ENCODE data around the gene PIGU. TPM values are rescaled to one million over a fixed set of nuclear protein-coding genes. Genes with fewer than 3 reads are reported as not detected.

The PIGU gene
- total RNA-seq, 1 experiment from 2014 or later, result 25.1 TPM

DNA sequence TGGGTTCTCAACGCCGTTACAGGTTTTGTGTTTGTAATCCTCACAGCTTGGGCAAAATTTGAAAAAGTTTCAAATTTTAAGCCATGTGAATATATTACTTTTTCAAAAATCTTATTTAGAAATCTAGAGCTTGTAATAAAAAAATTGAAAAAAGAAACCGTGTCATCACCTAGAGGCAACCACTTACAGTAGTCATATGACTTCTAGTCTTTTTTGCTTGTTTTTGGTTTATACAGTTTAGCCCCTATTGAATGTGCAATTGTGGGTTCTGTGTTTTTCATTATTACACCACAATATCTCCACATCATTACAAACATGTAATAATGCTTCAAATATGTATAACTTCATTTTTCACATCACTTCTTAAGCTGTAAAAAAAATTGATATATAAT lies 159.8 kb downstream of the PIGU start:
- Histone ChIP-seq H3K27me3 (ENCODE audit: insufficient read depth, low read length) (no peaks in the 10 kb centered on the region), H3K4me2 (ENCODE audit: low read length) (peak overlapping the region; percentile 76), H2AFZ (ENCODE audit: low read depth, low read length, poor library complexity, severe bottlenecking) (no peak overlapping the region), H3K4me3 (replicated peaks in 1 of 2; ENCODE audit: low read depth in 1 of 2, low read length in 2 of 2) (peak overlapping the region; percentile 72 to 87), H3K36me3 (ENCODE audit: control insufficient read depth in 1 of 2, insufficient read depth in 2 of 2, low read length in 2 of 2) (peaks cover 0 to 2% of the 10 kb centered on the region in 2 experiments; a peak in 1 of 4 replicates), H3K4me1 (ENCODE audit: control insufficient read depth in 1 of 2, insufficient read depth in 2 of 2, low read length in 2 of 2) (peaks cover 4 to 7% of the 10 kb centered on the region in 2 experiments; a peak in 3 of 4 replicates), H4K20me1 (ENCODE audit: insufficient read depth) (no peaks in the 10 kb centered on the region), H3K9me2 (ENCODE audit: insufficient read depth) (no peaks in the 10 kb centered on the region), H3K9me3 (ENCODE audit: control insufficient read depth in 1 of 2, insufficient read depth in 1 of 2, low read depth in 1 of 2, low read length in 2 of 2) (no peaks in the 10 kb centered on the region), H3K79me2 (ENCODE audit: insufficient read depth, low read length) (peaks cover 57% of the 10 kb centered on the region), H3K27ac (ENCODE audit: low read depth, low read length) (peak overlapping the region; percentile 79), H3K9ac (ENCODE audit: low read length) (peak overlapping the region; percentile 74)
- ChIA-PET CTCF (interaction anchor here (0.8 to 2.2 kb wide), 6 partner anchors 8 to 253 kb away, joined by 3 to 21 read pairs (median 4); no protein-coding TSS in a partner anchor), POLR2A (interaction anchor here (1.4 to 1.8 kb wide), 3 partner anchors 9 to 214 kb away, joined by 3 to 7 read pairs (median 4); partner anchors contain the start of gene AHCY), RAD21 (ENCODE audit: low non-redundant PET in 1 of 2, low total read pairs in 2 of 2, uncharacterized antibody in 2 of 2, unreplicated experiment in 2 of 2) (interaction anchor here in 1 of 2 experiments (3.2 kb wide), 1 partner anchor 205 kb away, joined by 20 read pairs; no protein-coding TSS in a partner anchor)
- no peak for TF ChIP-seq YY1 (IDR thresholded peaks at IDR 0.05; ENCODE audit: extremely low read depth, insufficient replicate concordance, low read depth, low read length)
- TF ChIP-seq EGR1 (IDR thresholded peaks at IDR 0.05; ENCODE audit: low read depth), result no peak
- no peak for TF ChIP-seq REST (IDR thresholded peaks at IDR 0.05; ENCODE audit: low read depth)
- no peak for TF ChIP-seq ZBTB33 (IDR thresholded peaks at IDR 0.05; ENCODE audit: extremely low read depth, insufficient replicate concordance, low read length)
- no peak for TF ChIP-seq FOSL1 (IDR thresholded peaks at IDR 0.05; ENCODE audit: low read depth)
- no peak for TF ChIP-seq SIN3A (IDR thresholded peaks at IDR 0.05; ENCODE audit: low read depth)
- TF ChIP-seq EZH2phosphoT487 (IDR thresholded peaks at IDR 0.05; ENCODE audit: borderline replicate concordance), result no peak
- TF ChIP-seq, protein P1, sequence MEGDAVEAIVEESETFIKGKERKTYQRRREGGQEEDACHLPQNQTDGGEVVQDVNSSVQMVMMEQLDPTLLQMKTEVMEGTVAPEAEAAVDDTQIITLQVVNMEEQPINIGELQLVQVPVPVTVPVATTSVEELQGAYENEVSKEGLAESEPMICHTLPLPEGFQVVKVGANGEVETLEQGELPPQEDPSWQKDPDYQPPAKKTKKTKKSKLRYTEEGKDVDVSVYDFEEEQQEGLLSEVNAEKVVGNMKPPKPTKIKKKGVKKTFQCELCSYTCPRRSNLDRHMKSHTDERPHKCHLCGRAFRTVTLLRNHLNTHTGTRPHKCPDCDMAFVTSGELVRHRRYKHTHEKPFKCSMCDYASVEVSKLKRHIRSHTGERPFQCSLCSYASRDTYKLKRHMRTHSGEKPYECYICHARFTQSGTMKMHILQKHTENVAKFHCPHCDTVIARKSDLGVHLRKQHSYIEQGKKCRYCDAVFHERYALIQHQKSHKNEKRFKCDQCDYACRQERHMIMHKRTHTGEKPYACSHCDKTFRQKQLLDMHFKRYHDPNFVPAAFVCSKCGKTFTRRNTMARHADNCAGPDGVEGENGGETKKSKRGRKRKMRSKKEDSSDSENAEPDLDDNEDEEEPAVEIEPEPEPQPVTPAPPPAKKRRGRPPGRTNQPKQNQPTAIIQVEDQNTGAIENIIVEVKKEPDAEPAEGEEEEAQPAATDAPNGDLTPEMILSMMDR (IDR thresholded peaks at IDR 0.05 in 2 of 3, conservative IDR thresholded peaks at IDR 0.05 in 1 of 3; ENCODE audit: borderline replicate concordance in 1 of 3, insufficient read depth in 1 of 3, low read depth in 2 of 3, low read length in 2 of 3), result no peak
- TF ChIP-seq CEBPB (IDR thresholded peaks at IDR 0.05; ENCODE audit: low read depth), result no peak
- TF ChIP-seq EZH2 (IDR thresholded peaks at IDR 0.05), result no peak
- TF ChIP-seq TCF7L2 (IDR thresholded peaks at IDR 0.05; ENCODE audit: borderline replicate concordance, extremely low read depth, insufficient read depth, insufficient read length), result no peak
- no peak for TF ChIP-seq POLR2A (IDR thresholded peaks at IDR 0.05; ENCODE audit: borderline replicate concordance, extremely low read depth, insufficient read depth, insufficient read length)
- TF ChIP-seq ELF1 (IDR thresholded peaks at IDR 0.05; ENCODE audit: borderline replicate concordance, low read depth), result no peak
- no peak for TF ChIP-seq ZNF274 (IDR thresholded peaks at IDR 0.05; ENCODE audit: low read depth, low read length)
- TF ChIP-seq JUND (IDR thresholded peaks at IDR 0.05), result no peak
- TF ChIP-seq, protein P2, sequence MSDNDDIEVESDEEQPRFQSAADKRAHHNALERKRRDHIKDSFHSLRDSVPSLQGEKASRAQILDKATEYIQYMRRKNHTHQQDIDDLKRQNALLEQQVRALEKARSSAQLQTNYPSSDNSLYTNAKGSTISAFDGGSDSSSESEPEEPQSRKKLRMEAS (IDR thresholded peaks at IDR 0.05), result no peak
- no peak for TF ChIP-seq ATF3 (IDR thresholded peaks at IDR 0.05)
- no peak for TF ChIP-seq POLR2AphosphoS5 (IDR thresholded peaks at IDR 0.05; ENCODE audit: low read depth, low read length)
- no peak for TF ChIP-seq SP1 (IDR thresholded peaks at IDR 0.05; ENCODE audit: low read depth)
- ATAC-seq (no peak), DNase-seq (ENCODE audit: low read depth, low spot score) (no peak)
- no TSS peak for BruUV-seq (replicated peaks)
- intact Hi-C loops (cut with micrococcal nuclease), result no loop called here
